HL-60 (cell line): Measurements from ENCODE around the gene AKAP3.
A peak's percentile ranks its signal among the peaks of the same experiment; 100 is the strongest.

Experiments
- DNase-seq, 2 experiments: peaks; one replicate each; pipeline ENCODE4 v3.0.0-alpha.2; 2010 to 2020; ENCODE audit warnings: low read depth in 1 of 2, low spot score in 1 of 2
- H3K27ac ChIP-seq: fragments of 250-450 bp; sonication (Bioruptor Pico); replicated peaks from 2 replicates; pipeline ENCODE4 v1.5.1; 2020; ENCODE audit warnings: mild to moderate bottlenecking, moderate library complexity
- H3K27me3 ChIP-seq: fragments of 250-450 bp; sonication (Bioruptor Pico); 2 replicates; pipeline ENCODE4 v1.5.1; 2021; ENCODE audit warnings: mild to moderate bottlenecking, moderate library complexity; ENCODE audit not compliant: insufficient read depth, poor library complexity, severe bottlenecking
- H3K4me3 ChIP-seq: replicated peaks from 2 replicates; pipeline ENCODE4 v1.5.1; 2011; ENCODE audit warnings: mild to moderate bottlenecking, control low read depth, low read length; ENCODE audit not compliant: insufficient read depth
- GABPA ChIP-seq: IDR thresholded peaks from 2 replicates; pipeline ENCODE4 v1.6.1; 2012; ENCODE audit warnings: low read depth
- POLR2AphosphoS5 ChIP-seq: IDR thresholded peaks from 2 replicates; pipeline ENCODE4 v1.6.1; 2012; ENCODE audit warnings: low read depth
- SPI1 ChIP-seq: IDR thresholded peaks from 2 replicates; pipeline ENCODE4 v1.6.1; 2012; ENCODE audit warnings: low read depth, mild to moderate bottlenecking, borderline replicate concordance
- long read RNA-seq: library from polyadenylated mRNA; unstranded; transcript quantifications from one replicate; pipeline ENCODE4 v2.0.0, GENCODE V29; 2020
- TF ChIP-seq, protein P1 (sequence below): IDR thresholded peaks from one replicate; pipeline ENCODE4 v1.5.1; 2011; ENCODE audit warnings: low read length, control low read depth, inconsistent platforms; ENCODE audit not compliant: insufficient read depth
- TF ChIP-seq, protein P2 (sequence below): IDR thresholded peaks from 2 replicates; pipeline ENCODE4 v1.6.1; 2012; ENCODE audit warnings: low read depth; ENCODE audit not compliant: insufficient replicate concordance

Gene AKAP3
- long read RNA-seq, partial matches to known transcripts, result 0 of 7 reads
- long read RNA-seq, other reads (novel, unspliced or antisense), result 5 of 7 reads

DNA sequence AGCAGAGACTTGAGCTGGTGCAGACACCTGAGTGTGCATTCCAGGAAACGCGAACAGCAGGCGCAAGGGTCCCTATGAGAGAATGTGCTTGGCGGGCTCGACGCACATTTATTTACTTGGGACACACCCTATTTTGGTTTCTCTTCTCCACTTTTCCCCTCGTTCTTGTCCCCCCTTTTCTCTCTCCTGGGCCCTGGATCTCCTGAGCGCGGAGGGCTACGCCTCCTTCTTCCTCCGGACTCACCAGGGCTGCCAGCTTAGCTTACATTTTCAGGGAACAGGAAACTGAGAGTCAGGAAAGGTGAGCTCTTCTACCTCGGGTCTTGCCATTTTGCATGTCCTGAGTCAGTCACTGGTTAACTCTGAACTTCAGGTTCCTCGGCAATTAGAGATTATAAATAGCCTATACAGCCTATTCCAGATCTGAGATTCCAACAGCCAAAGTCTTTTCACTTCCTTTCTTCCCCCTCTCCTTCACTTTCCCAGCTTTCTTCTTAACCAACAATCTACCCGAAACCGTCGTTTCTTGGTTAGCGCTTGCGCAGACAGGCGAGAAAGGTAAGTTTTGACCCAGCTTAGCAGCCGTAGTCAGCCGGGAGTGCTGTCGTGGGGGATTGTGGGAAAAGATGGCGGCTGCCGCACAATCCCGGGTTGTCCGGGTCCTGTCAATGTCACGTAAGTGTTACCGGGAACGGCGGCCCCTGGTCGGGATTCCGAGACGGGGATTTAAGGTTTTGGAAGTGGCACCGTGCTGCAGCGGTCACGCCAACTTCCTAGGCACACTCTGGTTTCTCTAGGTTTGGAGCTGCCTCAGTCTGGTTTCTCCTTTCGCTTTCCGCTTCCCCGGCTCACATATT lies at the start of gene AKAP3, which contains the start of gene NDUFA9:
TSS of gene AKAP3 (minus strand) at position 551 of the 857 bp plus-strand sequence. CDS start 10,855 bp downstream, outside the sequence.
TSS of gene NDUFA9 (plus strand) at position 614 of the 857 bp plus-strand sequence. CDS start at position 627, 13 bp downstream.
- peak within 1 kb of the TSS; percentile 83 for H3K27ac ChIP-seq
- DNase-seq, result peak; percentile 73 to 85
- H3K4me3 ChIP-seq, result peak within 1 kb of the TSS; percentile 60
- TF ChIP-seq GABPA (no peak), POLR2AphosphoS5 (peak; percentile 79), SPI1 (no peak)
- TF ChIP-seq, protein P1, sequence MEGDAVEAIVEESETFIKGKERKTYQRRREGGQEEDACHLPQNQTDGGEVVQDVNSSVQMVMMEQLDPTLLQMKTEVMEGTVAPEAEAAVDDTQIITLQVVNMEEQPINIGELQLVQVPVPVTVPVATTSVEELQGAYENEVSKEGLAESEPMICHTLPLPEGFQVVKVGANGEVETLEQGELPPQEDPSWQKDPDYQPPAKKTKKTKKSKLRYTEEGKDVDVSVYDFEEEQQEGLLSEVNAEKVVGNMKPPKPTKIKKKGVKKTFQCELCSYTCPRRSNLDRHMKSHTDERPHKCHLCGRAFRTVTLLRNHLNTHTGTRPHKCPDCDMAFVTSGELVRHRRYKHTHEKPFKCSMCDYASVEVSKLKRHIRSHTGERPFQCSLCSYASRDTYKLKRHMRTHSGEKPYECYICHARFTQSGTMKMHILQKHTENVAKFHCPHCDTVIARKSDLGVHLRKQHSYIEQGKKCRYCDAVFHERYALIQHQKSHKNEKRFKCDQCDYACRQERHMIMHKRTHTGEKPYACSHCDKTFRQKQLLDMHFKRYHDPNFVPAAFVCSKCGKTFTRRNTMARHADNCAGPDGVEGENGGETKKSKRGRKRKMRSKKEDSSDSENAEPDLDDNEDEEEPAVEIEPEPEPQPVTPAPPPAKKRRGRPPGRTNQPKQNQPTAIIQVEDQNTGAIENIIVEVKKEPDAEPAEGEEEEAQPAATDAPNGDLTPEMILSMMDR, result no peak
- TF ChIP-seq, protein P2, sequence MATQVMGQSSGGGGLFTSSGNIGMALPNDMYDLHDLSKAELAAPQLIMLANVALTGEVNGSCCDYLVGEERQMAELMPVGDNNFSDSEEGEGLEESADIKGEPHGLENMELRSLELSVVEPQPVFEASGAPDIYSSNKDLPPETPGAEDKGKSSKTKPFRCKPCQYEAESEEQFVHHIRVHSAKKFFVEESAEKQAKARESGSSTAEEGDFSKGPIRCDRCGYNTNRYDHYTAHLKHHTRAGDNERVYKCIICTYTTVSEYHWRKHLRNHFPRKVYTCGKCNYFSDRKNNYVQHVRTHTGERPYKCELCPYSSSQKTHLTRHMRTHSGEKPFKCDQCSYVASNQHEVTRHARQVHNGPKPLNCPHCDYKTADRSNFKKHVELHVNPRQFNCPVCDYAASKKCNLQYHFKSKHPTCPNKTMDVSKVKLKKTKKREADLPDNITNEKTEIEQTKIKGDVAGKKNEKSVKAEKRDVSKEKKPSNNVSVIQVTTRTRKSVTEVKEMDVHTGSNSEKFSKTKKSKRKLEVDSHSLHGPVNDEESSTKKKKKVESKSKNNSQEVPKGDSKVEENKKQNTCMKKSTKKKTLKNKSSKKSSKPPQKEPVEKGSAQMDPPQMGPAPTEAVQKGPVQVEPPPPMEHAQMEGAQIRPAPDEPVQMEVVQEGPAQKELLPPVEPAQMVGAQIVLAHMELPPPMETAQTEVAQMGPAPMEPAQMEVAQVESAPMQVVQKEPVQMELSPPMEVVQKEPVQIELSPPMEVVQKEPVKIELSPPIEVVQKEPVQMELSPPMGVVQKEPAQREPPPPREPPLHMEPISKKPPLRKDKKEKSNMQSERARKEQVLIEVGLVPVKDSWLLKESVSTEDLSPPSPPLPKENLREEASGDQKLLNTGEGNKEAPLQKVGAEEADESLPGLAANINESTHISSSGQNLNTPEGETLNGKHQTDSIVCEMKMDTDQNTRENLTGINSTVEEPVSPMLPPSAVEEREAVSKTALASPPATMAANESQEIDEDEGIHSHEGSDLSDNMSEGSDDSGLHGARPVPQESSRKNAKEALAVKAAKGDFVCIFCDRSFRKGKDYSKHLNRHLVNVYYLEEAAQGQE, result peak; percentile 42
- no peaks in the 10 kb centered on the region for H3K27me3 ChIP-seq

DNA sequence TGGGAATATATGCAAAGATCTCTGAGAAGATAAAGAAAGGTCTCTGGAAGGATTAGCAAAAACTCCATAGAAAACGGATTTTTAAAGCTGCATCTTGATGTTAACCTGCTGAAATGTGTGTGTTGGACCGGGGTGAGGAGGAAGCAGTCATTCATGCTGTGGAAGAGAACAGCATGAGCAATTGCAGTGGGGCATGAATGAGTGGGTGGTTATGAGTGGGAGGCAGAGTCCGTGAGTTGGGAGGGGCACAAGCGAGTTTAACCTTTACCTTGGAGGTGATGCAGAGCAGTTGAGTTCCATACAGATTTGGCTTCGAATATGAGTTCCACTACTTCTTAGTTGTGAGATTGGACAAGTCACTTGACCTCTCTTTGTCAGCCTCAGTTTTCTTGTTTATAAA lies 41.9 kb upstream of the AKAP3 start:
- no peaks in the 10 kb centered on the region for H3K27me3 ChIP-seq
- TF ChIP-seq SPI1, result no peak
- TF ChIP-seq GABPA, result no peak
- TF ChIP-seq, protein P1, result no peak
- TF ChIP-seq, protein P2, result no peak
- TF ChIP-seq POLR2AphosphoS5, result no peak
- no peak overlapping the region for H3K4me3 ChIP-seq
- no peak for DNase-seq
- H3K27ac ChIP-seq, result no peak overlapping the region

DNA sequence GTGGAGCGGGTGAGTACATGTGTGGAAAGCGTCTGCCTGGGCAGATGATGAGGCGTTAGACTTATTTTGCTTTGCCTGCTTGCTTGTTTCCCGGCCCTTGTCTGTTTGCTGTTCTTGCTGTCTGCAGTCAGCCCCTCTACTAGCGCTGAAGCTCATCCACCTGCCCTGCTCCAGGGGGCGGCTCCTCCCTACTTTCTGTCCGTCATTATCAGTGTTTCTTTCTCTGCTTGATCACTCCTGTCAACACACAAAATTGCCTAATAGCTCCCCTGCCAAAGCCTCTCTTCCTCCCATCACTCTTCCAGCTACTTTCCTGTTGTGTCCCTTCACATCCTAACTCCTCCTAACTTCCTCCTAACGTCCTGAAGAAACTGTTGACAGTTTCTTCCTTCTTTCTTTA lies 36.5 kb upstream of the AKAP3 start:
- Histone ChIP-seq H3K27ac (no peak overlapping the region), H3K27me3 (no peaks in the 10 kb centered on the region), H3K4me3 (no peak overlapping the region)
- DNase-seq, result no peak
- TF ChIP-seq GABPA (no peak), POLR2AphosphoS5 (no peak), SPI1 (no peak)
- TF ChIP-seq, protein P1, result no peak
- TF ChIP-seq, protein P2, result no peak
